Omental fat pad (tissue), 4 donors: ENCODE data around the gene SLC46A2. TPM values are rescaled to one million over a fixed set of nuclear protein-coding genes. Genes with fewer than 3 reads are reported as not detected.

Experiments used
- ATAC-seq: fragments of 150-250 bp; one replicate; pipeline ENCODE4 v1.9.1; 2016; ENCODE audit warnings: mild to moderate bottlenecking, moderate library complexity; ENCODE audit not compliant: low FRiP score
- DNase-seq: peaks from one replicate; pipeline ENCODE4 v3.0.0-alpha.2; 2019; ENCODE audit warnings: low spot score
- total RNA-seq, 4 donors: library from RNA; depleted of rRNA; stranded (reverse); fragments of >200 nt; gene quantifications; one replicate each; pipeline ENCODE4 v1.1.0, GENCODE V29; 2016
- TF ChIP-seq, protein P1 (sequence below), 3 donors: fragments of 450-650 bp; IDR thresholded peaks; one replicate each; pipeline ENCODE4 v1.5.1; 2016 to 2017; ENCODE audit warnings: antibody characterized with exemption in 3 of 3, mild to moderate bottlenecking in 3 of 3, moderate library complexity in 2 of 3

SLC46A2 gene
- total RNA-seq, 4 donors from 2014 or later, result 0.36 to 1.3 TPM; not detected in 2

DNA sequence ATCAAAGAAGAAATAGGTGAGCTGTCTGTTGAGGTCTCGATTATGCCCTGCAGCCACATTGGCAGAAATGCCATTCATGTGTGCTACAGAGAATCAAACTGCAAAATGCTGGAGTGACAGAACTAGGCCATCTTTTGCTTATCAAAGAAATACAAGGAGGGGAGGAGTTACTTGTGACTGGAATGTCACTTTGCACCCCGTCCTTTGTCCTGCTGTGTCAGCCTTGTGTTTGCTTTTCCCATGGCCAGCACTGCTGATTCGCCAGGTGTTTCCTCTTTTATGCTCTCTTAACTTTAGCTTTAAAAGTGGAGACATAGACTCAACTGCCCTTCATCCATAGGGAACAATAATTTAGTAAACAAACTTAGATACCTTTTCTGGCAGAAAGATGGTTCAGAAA lies 54.3 kb downstream of the SLC46A2 start:
- no peak for DNase-seq
- TF ChIP-seq, protein P1, sequence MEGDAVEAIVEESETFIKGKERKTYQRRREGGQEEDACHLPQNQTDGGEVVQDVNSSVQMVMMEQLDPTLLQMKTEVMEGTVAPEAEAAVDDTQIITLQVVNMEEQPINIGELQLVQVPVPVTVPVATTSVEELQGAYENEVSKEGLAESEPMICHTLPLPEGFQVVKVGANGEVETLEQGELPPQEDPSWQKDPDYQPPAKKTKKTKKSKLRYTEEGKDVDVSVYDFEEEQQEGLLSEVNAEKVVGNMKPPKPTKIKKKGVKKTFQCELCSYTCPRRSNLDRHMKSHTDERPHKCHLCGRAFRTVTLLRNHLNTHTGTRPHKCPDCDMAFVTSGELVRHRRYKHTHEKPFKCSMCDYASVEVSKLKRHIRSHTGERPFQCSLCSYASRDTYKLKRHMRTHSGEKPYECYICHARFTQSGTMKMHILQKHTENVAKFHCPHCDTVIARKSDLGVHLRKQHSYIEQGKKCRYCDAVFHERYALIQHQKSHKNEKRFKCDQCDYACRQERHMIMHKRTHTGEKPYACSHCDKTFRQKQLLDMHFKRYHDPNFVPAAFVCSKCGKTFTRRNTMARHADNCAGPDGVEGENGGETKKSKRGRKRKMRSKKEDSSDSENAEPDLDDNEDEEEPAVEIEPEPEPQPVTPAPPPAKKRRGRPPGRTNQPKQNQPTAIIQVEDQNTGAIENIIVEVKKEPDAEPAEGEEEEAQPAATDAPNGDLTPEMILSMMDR (IDR thresholded peaks at IDR 0.05), result no peak
- no peak for ATAC-seq

DNA sequence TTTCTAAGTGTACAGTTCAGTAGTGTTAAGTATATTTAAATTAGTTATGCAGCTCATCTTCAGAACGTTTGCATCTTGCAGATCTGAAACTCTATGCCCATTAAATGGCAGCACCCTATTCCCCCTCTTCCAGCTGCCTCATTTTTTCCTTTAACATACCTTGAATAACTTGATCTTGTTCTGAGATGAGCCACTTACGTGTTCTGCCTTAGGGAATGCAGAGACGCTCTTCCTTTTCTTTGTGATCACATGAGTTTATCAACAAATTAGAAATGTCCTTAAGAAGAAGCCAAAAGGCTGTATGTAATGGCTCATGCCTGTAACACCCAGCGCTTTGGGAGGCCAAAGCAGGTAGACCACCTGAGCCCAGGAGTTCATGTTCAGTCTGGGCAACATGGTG lies 57.6 kb downstream of the SLC46A2 start:
- TF ChIP-seq, protein P1 (IDR thresholded peaks at IDR 0.05), result no peak
- no peak for DNase-seq
- ATAC-seq, result no peak

DNA sequence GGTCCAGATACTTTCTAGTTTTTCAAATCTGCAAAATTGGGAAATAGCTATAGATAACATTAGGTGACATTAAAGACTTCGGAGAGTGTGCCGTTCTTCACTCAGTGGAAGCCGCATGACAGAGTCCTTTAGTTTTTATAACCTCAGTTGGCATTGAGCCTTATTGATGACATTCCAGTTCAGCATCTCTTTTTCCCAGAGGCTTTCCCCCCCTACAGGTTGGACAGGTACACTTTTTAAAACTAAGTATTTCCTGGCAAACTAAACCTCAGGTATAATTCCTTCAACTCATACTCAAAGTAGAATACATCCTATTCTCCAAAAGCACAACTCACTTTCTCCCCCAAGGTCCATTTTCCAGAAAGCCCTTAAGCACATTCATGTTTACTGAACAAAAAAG lies 58.7 kb downstream of the SLC46A2 start:
- DNase-seq (no peak), ATAC-seq (no peak)
- TF ChIP-seq, protein P1 (IDR thresholded peaks at IDR 0.05), result no peak

DNA sequence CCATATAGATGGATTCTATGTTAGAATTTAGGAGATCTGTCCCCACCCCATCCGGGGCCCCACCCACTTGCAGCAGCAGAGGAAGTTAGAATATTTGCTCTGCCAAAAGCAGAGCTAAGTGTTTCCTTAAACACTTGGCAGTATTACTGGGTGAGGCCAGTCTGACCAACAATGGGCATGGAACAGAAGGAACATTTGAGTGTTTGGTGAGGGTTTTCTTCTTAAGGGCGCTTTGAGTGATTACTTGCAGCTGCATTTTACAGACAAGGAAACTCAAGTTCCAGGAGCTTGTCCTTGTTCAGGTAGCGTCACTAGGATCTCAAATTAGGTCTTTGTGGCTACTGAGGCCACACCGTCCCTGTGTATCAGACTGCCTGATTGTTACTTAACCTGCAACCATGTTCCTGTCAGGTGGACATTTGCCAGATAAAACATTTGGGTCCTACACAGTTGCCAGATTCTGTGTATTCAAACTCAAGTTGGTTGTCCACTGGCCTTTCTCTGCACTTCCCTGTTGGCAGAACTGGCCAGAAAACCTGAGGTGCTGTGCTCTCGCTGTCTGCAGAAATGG lies 59.3 kb downstream of the SLC46A2 start:
- DNase-seq, result no peak
- TF ChIP-seq, protein P1 (IDR thresholded peaks at IDR 0.05), result no peak
- no peak for ATAC-seq

Other genes starting within 250 kb of the SLC46A2 start
- 10 to 100 TPM; 11.2 to 16.1 (median 13.6) TPM for gene INIP, start 172.8 kb downstream of the SLC46A2 start, total RNA-seq
- 10 to 100 TPM in 3 of 4 donors, 1 to 10 TPM in 1; 8.9 to 27.5 (median 11.6) TPM for gene SNX30, start 140.1 kb downstream of the SLC46A2 start, total RNA-seq
- 1 to 10 TPM in 3 of 4 donors, not detected in 1; 1.4 to 2.1 (median 2.0) TPM for gene ZNF883, start 121.3 kb upstream of the SLC46A2 start, total RNA-seq
- 1 to 10 TPM; 1.3 to 2.5 (median 1.9) TPM for gene ZFP37, start 165.8 kb upstream of the SLC46A2 start, total RNA-seq